Islet of Langerhans (tissue), 1 donor: ENCODE results near the gene ZBTB4.
A peak's percentile ranks its signal among the peaks of the same experiment; 100 is the strongest.
"Not testable (repeated sequence)": the region's sequence is repeated elsewhere in the genome, so short reads cannot be mapped to it uniquely, and the experiment has no call there.

ENCODE experiments used
- FAIRE-seq: peaks from one replicate; lab custom pipeline; 2011; peaks lifted over from hg19 to GRCh38; lab: Jason Lieb, UNC

The ZBTB4 gene

GRCh38 chr17:7491583-7491982 lies 12.2 kb upstream of the ZBTB4 start:
- no peak for FAIRE-seq

- FAIRE-seq: no peak
Observed at GRCh38 chr17:7490144-7490543, 10.7 kb upstream of the ZBTB4 start.

DNA sequence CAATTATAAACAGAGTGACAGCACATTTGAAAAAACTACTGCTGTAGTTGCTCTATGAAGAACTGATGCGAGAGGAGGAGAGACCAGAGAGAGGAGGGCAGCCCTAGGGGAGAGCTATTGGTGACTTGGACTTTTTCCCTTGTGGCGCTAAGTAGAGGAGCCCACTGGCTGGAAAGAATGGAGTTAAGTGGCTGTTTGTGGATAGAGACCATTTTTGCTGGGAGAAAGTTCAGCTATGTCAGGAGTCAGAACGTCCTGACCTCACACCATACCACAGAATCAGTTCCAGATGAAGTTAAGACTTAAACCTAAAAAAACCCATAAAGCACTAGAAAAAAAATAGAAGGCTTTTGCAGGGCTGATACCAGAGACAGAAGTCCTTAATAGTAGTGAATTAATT lies 6.8 kb upstream of the ZBTB4 start:
- FAIRE-seq: no peak

DNA sequence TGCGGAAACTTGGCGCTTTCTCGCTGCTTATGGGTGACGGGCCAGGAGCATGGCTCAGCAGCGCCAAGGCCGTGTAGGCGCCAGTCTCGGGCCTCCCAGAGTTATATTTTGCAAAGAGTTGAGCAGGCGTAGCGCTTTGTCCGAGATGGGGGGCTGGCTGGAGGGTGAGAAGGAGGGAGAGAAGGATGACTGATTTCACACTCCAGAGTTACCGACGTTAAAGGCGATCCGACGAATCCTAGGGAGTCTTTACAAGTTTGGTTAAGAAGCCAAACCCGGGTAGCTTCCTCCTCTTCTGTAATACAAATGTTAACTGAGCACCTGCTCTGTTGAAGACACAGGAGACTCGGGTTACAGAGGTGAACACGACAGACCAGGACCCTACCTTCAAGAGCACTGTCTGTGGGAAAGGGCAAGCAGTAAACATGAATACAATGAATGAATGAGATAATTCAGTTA lies 5.5 kb upstream of the ZBTB4 start:
- FAIRE-seq: no peak

DNA sequence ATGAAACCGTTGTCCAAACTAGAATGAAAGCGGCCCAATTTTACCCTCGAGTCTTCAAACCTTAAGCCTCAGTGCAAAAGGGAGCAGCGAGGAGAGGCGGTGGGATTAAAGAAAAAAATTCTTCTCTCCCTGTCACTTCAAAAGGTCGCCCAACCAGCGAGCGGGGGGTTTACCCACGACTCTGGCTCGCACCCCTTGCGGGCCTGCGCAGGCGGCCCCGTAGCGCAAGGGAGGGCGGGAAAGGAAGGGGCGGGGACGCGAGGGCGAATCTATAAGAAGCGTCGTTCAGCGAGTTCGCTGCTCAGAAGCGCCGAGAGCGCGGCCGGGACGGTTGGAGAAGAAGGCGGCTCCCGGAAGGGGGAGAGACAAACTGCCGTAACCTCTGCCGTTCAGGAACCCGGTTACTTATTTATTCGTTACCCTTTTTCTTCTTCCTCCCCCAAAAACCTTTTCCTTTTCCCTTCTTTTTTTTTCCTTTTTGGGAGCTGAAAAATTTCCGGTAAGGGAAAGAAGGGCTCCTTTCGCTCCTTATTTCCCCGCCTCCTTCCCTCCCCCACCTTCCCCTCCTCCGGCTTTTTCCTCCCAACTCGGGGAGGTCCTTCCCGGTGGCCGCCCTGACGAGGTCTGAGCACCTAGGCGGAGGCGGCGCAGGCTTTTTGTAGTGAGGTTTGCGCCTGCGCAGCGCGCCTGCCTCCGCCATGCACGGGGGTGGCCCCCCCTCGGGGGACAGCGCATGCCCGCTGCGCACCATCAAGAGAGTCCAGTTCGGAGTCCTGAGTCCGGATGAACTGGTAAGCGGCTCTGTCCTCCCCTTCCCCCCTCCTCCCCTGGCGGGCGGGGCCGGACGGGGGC lies 4.9 kb upstream of the ZBTB4 start, which contains the start of gene POLR2A:
TSS of gene POLR2A (plus strand) at position 300 of the 852 bp plus-strand sequence.
- no peak for FAIRE-seq

- FAIRE-seq: peak; percentile 81
Observed at GRCh38 chr17:7483255-7484066, 4.0 kb upstream of the ZBTB4 start.

DNA sequence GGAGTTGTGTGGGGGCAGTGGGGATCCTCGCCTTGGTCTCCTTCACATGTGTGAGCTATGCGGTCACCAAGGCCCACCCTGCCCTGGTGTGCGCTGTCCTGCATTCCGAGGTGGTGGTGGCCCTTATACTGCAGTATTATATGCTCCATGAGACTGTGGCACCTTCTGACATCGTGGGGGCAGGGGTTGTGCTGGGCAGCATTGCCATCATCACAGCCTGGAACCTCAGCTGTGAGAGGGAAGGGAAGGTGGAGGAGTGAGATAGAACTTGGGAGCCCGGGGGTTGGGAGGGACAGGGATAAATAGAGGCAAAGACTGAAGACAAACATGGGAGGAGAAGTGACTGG lies 3.3 kb upstream of the ZBTB4 start:
- not testable (repeated sequence) for FAIRE-seq

DNA sequence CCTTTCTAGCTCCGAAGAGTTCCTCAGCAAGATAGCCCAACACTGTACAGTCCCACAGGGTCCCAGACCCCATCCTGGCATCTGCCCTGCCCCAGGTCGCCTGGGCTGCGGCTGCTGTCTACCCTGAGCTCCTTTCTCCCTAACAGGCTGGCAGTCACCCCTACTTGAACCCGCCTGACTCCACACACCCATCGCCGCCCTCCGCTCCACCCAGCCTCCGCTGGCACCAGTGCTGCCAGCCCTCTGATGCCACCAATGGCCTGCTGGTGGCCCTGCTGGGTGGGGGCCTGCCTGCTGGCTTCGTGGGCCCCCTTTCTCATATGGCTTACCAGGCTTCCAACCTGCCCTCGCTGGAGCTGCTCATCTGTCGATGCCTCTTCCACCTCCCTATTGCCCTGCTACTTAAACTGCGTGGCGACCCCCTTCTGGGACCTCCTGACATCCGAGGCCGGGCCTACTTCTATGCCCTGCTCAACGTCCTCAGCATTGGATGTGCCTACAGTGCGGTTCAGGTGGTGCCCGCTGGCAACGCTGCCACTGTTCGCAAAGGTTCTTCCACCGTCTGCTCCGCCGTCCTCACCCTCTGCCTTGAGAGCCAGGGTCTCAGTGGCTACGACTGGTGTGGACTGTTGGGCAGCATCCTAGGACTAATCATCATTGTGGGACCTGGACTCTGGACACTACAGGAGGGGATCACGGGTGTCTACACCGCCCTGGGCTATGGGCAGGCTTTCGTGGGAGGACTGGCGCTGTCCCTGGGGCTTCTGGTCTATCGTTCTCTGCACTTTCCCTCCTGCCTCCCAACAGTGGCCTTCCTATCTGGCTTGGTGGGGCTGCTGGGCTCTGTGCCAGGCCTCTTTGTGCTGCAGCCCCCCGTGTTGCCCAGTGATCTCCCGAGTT lies 2.7 kb upstream of the ZBTB4 start:
- not testable (repeated sequence) for FAIRE-seq

- FAIRE-seq: not testable (repeated sequence)
Observed at GRCh38 chr17:7481275-7481674, 1.8 kb upstream of the ZBTB4 start, which contains the start of gene SLC35G6. Gene SLC35G6, plus strand, starts transcription at chr17:7481446. Its CDS starts 71 bp downstream, at chr17:7481517.

DNA sequence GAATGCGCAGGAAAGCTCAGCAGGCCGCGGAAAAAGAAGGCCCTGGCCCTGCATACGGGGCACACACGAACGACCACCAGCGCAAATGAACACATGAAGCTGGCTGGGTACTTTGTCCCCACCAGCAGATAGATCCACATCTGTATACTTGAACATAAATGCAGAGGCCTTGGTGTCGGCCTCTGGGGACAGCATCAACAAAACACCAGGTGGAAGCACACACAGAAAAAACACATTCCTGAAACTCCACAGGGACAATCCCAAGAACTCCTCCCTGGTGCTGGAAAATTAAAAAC lies 606 bp upstream of the ZBTB4 start:
- FAIRE-seq: no peak

DNA sequence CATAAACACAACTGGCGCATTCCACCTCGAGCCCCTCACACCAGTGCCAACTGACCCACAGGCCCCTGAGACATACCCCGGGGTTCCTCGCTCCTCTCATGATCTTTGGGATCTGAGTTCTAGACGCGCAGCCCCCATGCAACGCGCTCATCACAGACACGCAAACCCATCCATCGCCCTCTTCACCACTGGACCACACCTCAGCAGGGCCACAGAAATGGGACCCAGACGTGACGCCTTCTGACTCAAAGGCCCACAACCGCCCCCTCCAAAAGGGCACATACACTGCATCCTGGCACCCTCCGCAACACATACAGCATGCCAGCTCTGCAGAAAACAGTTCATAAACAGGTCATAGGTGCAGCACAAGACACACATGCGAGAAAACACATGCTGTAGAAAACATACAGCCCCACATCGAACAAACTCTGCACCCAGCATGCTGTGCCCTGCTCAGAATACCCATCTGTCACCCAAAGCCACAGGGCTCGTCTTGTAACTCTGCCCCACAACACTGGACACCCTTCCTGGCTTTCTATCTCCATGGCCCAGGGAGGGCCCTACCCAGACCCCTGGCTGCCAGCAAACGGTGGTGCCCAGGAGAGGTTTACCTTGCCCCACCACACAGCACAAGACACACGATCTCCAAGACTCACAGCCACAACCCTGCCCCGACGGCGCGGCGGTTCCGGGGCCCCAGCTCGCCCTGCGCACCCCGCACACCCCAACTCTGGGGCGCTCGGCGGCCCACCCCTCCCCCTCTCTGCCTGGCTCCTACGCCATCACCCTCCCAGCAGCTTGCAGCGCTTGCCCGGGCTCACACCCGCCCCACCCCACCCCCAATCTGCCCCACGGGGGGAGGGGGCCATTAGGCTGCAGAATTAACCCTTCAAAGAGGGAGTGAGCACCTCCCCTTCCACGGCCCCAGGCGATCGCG lies 887 bp downstream of the ZBTB4 start:
- FAIRE-seq: no peak

- FAIRE-seq: no peak
Observed at GRCh38 chr17:7477392-7478275, 1.8 kb downstream of the ZBTB4 start.

DNA sequence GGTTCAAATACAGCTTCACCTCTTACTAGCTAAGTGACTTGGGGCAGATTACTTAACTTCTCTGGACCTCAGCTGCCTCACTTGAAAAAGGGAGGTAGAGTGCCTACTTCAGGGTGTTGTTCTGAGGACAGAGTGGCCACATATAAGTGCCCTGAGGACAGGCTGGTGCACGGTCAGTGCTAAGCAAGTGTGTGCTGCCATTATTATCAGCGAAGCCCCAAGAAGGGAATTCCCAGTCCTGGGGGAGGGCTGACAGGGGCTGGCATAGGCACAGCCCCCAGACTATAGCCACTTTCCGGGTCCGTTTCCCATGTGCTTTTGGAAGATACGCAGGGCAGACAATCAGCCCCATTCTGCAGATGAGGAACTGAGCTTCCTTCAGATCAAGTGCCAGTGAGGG lies 2.5 kb downstream of the ZBTB4 start:
- FAIRE-seq: no peak

GRCh38 chr17:7476494-7476893 lies 2.9 kb downstream of the ZBTB4 start:
- FAIRE-seq: no peak

DNA sequence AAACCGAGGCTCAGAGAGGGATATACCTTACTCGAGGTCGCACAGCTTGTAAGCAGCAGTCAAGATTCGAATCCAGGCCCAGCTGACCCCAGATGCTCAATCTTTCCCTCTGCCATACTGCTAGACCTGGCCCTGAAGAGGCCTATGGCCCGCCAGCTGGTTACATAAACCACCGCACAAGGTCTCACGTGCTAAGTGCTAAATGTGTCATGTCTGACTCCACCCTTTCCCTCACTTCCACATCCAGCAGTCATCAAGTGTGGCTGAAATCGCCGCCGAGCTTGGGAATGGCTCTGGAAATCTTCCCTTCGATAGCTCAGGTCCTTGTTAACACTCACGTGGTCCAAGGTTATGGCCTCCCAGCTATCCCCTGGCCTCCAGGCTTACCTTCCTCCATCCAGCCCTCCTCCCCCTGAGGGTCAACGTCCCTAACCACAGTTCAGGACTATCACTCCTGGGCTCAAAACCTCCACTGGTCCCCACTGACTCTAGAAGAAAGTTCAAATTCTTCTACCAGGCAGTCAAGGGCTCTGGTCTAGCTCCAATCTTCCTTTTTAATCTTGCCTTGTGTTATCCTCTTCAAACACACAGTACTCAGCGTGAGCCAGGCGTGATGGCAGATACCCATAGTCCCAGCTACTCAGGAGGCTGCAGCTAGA lies 3.5 kb downstream of the ZBTB4 start:
- no peak for FAIRE-seq

DNA sequence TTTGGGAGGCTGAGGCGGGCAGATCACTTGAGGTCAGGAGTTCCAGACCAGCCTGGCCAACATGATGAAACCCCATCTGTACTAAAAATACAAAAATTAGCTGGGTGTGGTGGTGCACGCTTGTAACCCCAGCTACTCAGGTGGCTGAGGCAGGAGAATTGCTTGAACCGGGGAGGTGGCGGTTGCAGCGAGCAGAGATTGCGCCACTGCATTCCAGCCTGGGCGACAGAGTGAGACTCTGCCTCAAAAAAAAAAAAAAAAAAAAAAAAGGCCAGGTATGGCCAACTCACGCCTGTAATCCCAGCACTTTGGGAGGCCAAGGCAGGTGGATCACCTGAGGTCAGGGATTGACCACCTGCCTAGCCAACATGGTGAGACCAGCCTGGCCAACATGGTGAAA lies 4.7 kb downstream of the ZBTB4 start:
- not testable (repeated sequence) for FAIRE-seq

GRCh38 chr17:7471729-7472128 lies 7.7 kb downstream of the ZBTB4 start:
- FAIRE-seq: no peak

- FAIRE-seq: not testable (repeated sequence)
Observed at GRCh38 chr17:7470457-7470973, 8.9 kb downstream of the ZBTB4 start.

GRCh38 chr17:7469843-7470242 lies 9.6 kb downstream of the ZBTB4 start:
- not testable (repeated sequence) for FAIRE-seq
